Activated CD8-positive, alpha-beta T cell treated with anti-CD3 and anti-CD28 coated beads for 36 hours (primary cell): Measurements from ENCODE around the gene TLE6. TPM values are rescaled to one million over a fixed set of nuclear protein-coding genes. Genes with fewer than 3 reads are reported as not detected.
A peak's percentile ranks its signal among the peaks of the same experiment; 100 is the strongest.

Experiments
- ATAC-seq: fragments of 200-7000 bp; cut with Tn5 transposase; one replicate; pipeline ENCODE4 v1.10.0; 2021; ENCODE audit warnings: mild to moderate bottlenecking, moderate library complexity
- CTCF ChIA-PET: fragments of 350-600 bp; sonication (Branson Sonifier 250); formaldehyde crosslinking; loops from one replicate; lab custom pipeline; 2021; ENCODE audit warnings: antibody characterized with exemption; lab: Charles Lee
- POLR2A ChIA-PET: fragments of 350-600 bp; sonication (Branson Sonifier 250); formaldehyde crosslinking; loops from one replicate; lab custom pipeline; 2021; ENCODE audit warnings: antibody characterized with exemption; lab: Charles Lee
- DNase-seq: peaks from one replicate; pipeline ENCODE4 v3.0.0-alpha.2; 2020
- H3K27ac Mint-ChIP-seq: one replicate; pipeline ENCODE4 v1.8.0; 2021; ENCODE audit warnings: mild to moderate bottlenecking, mixed read lengths
- H3K27me3 Mint-ChIP-seq: one replicate; pipeline ENCODE4 v1.8.0; 2021; ENCODE audit warnings: mixed read lengths
- H3K36me3 Mint-ChIP-seq: one replicate; pipeline ENCODE4 v1.8.0; 2021; ENCODE audit warnings: low read depth, mixed read lengths
- H3K4me1 Mint-ChIP-seq: one replicate; pipeline ENCODE4 v1.8.0; 2021; ENCODE audit warnings: low read depth, mixed read lengths
- H3K4me3 Mint-ChIP-seq: one replicate; pipeline ENCODE4 v1.8.0; 2021; ENCODE audit warnings: mild to moderate bottlenecking, moderate library complexity, mixed read lengths
- H3K9me3 Mint-ChIP-seq: one replicate; pipeline ENCODE4 v1.8.0; 2021; ENCODE audit warnings: mixed read lengths
- intact Hi-C: fragments of 100-400 bp; cut with micrococcal nuclease; formaldehyde crosslinking; loops from one replicate; pipeline ENCODE4 v1.10.0; 2022
- total RNA-seq, 2 experiments: library from RNA; stranded (reverse); gene quantifications; one replicate each; pipeline ENCODE4 v1.2.3, GENCODE V29; 2021
- TF ChIP-seq, protein P1 (sequence below): fragments of 200-600 bp; IDR thresholded peaks from one replicate; pipeline ENCODE4 v1.8.0; 2022; ENCODE audit warnings: antibody characterized with exemption, mild to moderate bottlenecking

The TLE6 gene
- total RNA-seq, 2 experiments from 2014 or later: 3.5 to 5.1 TPM

DNA sequence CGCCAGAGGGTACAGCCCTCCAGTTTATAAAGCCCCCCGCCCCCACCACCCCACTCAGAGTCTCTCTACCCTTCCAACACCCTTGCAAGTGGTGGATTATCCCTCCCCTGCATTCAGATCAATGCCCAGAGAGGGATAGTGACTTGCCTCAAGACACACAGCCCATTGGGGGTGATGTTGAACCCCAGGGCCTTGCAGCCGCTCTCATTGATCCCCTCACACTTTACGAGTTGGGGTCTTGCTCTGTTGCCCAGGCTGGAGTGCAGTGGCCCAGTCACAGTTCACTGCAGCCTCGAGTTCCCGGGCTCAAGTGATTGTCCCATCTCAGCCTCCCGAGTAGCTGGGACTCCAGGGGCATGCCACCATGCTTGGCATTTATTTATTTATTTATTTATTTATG lies 40.6 kb downstream of the TLE6 start:
- no peaks in the 10 kb centered on the region for H3K36me3 Mint-ChIP-seq
- DNase-seq (no peak), ATAC-seq (no peak)
- peaks cover 4% of the 10 kb centered on the region for H3K4me1 Mint-ChIP-seq
- CTCF ChIA-PET: no interaction called here
- TF ChIP-seq, protein P1, sequence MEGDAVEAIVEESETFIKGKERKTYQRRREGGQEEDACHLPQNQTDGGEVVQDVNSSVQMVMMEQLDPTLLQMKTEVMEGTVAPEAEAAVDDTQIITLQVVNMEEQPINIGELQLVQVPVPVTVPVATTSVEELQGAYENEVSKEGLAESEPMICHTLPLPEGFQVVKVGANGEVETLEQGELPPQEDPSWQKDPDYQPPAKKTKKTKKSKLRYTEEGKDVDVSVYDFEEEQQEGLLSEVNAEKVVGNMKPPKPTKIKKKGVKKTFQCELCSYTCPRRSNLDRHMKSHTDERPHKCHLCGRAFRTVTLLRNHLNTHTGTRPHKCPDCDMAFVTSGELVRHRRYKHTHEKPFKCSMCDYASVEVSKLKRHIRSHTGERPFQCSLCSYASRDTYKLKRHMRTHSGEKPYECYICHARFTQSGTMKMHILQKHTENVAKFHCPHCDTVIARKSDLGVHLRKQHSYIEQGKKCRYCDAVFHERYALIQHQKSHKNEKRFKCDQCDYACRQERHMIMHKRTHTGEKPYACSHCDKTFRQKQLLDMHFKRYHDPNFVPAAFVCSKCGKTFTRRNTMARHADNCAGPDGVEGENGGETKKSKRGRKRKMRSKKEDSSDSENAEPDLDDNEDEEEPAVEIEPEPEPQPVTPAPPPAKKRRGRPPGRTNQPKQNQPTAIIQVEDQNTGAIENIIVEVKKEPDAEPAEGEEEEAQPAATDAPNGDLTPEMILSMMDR: no peak
- no peak overlapping the region for H3K4me3 Mint-ChIP-seq
- POLR2A ChIA-PET: no interaction called here
- H3K27me3 Mint-ChIP-seq: peaks cover 1% of the 10 kb centered on the region
- intact Hi-C loops: no loop called here
- H3K9me3 Mint-ChIP-seq: no peaks in the 10 kb centered on the region
- H3K27ac Mint-ChIP-seq: no peak overlapping the region

DNA sequence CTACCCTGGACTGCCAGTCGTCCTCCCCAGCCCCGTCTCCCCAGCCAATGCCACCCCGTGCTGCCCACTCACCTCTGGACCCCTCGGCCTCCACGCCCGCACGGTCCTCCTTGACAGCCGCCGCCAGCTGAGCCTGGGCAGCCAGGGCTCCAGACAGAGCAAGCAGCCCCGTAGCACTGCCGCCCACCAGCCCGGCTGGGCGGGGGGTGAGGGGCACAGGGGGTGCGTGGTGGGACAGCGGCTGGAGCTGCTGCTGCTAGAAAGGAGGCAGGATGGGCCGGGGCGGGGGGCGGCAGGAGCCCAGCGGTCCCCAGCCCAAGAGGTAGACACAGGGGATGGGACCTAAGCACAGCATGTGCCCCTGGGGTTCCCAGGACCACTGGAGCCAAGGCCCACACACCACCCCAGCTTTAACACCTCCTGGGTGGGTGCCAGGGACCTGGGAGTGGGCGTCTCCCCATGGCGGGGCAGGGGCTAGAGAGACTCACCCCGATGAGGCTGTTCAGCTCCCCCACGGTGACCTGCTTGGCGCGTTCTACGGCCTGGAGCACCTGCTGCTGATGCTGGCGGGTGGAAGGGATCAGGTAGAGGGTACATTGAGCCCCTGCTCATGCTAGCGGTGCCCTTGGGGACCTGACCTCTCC lies 42.0 kb downstream of the TLE6 start:
- no peak for ATAC-seq
- Mint-ChIP-seq H3K9me3 (no peaks in the 10 kb centered on the region), H3K36me3 (no peaks in the 10 kb centered on the region), H3K27ac (no peak overlapping the region), H3K27me3 (peaks cover 1% of the 10 kb centered on the region), H3K4me3 (no peak overlapping the region), H3K4me1 (peaks cover 9% of the 10 kb centered on the region)
- ChIA-PET POLR2A (no interaction called here), CTCF (no interaction called here)
- intact Hi-C loops: no loop called here
- no peak for DNase-seq
- TF ChIP-seq, protein P1: no peak

DNA sequence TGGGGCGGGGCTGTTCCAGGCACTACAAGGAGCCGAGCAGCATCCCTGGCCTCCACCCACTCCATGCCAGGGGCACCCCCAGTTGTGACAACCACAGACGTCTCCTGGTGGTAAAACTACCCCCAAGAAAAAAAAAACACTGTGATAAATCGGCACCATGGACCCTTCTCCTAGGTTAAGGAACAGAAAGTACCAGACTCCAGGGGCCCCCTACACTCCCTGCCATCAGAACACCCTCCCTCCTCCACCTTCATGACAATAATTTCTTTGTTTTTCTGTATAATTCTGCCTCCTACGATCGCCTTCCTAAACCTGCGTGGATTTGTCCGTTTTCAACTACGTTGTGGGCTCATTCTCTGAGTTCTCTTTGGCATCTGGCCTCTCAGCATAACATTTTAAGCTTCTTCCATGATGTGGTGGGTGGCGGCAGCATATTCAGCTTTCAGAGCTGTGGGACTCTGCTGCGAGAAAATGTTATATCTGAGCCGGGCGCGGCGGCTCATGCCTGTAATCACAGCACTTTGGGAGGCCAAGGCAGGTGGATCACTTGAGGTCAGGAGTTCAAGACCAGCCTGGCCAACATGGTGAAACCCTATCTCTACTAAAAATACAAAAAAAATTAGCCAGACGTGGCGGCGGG lies 43.1 kb downstream of the TLE6 start:
- no peak overlapping the region for H3K27ac Mint-ChIP-seq
- ChIA-PET POLR2A (no interaction called here), CTCF (no interaction called here)
- H3K9me3 Mint-ChIP-seq: no peaks in the 10 kb centered on the region
- TF ChIP-seq, protein P1: no peak
- H3K4me3 Mint-ChIP-seq: no peak overlapping the region
- no peak for DNase-seq
- peaks cover 5% of the 10 kb centered on the region for H3K27me3 Mint-ChIP-seq
- no peak for ATAC-seq
- H3K36me3 Mint-ChIP-seq: no peaks in the 10 kb centered on the region
- H3K4me1 Mint-ChIP-seq: peaks cover 19% of the 10 kb centered on the region
- intact Hi-C loops: no loop called here

DNA sequence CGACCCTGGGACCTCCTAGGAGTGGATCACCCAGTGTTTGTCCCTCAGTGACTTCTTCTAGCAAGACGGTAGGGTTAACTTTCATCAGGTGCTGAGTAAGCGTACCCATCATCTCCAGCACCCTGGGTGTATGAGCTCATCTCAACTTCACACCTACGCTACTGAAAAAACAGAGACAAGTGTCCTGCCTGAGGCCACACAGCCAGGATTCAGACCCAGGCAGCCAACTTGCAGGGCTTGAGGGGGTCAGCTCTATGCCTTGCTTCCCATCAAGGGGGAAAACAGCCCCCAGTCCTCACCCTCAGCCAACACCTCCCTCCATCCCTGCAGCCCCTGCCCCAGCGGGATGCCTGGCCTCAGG lies 47.1 kb downstream of the TLE6 start:
- ChIA-PET CTCF (interaction anchor here (0.7 to 2.7 kb wide), 8 partner anchors 12 to 139 kb away, joined by 3 to 10 read pairs (median 4); no protein-coding TSS in a partner anchor), POLR2A (interaction anchor here (0.6 kb wide), 1 partner anchor 190 kb away, joined by 3 read pairs; no protein-coding TSS in a partner anchor)
- H3K36me3 Mint-ChIP-seq: no peaks in the 10 kb centered on the region
- no peaks in the 10 kb centered on the region for H3K9me3 Mint-ChIP-seq
- peaks cover 12% of the 10 kb centered on the region for H3K27me3 Mint-ChIP-seq
- peak overlapping the region; percentile 31 for H3K4me3 Mint-ChIP-seq
- DNase-seq: peak; percentile 66
- H3K4me1 Mint-ChIP-seq: peaks cover 22% of the 10 kb centered on the region
- intact Hi-C loops: no loop called here
- TF ChIP-seq, protein P1: no peak
- ATAC-seq: peak; percentile 87
- peak overlapping the region; percentile 49 for H3K27ac Mint-ChIP-seq
